NCI-H2227 (cell line): ENCODE measurements around the gene RTRAF.

Source experiments
- DNase-seq: peaks from one replicate; lab custom pipeline; 2025; ENCODE audit not compliant: unreplicated experiment; lab: John Stamatoyannopoulos, UW

Gene RTRAF

DNA sequence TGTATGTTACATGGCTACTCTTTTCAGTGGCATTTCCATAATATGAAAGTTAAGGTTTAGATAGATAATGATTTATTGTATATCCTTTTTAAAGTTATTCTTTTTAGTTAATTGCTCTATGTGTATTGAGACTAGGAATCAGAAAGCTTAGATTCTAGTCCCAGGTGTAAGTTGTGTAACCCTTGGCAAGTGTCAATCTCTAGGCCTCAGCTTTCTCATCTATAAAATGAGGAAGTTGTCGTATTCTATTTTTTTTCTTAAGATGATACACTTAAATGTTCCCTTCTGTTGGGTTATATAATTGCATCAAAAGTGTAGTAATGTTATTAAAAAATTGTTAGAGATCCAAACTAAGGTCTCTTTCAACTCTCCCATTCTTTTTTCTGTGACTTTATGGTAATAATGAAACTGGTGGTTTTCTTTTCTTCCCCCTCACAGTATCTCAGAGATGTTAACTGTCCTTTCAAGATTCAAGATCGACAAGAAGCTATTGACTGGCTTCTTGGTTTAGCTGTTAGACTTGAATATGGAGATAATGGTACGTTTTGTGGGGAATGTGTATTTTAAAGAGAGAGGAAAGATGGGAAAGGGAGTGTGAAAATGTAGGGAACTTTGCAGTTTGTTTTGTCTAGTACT, 4.1 kb downstream of the RTRAF start:
- DNase-seq, result no peak

DNA sequence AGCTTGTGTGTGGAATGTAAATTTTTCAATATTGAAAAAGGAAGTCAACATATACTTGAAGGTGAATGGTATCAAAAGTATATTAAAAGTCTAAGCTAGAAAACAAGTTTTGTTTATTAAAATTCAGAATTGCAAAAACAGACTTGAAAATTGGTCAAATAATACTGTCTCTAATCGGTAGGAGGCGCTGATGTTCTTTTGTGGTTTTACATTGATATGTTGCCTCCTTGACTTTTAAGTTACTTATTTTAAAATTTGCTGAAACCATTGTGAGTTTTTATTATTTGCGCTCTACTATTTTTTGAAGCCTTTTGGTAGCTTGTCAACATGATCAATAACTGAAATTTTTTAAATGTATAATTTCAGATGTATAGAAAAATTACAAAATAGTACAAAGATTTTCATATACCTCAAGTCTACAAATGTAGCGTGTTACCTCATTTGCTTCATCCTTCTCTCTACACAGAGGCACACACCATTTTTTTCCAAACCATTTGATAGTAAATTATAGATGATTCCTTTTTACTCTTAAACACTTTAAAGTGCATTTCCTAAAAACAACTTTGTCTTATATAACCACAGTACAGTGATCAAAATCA, 6.9 kb downstream of the RTRAF start:
- peak; percentile 22 for DNase-seq

DNA sequence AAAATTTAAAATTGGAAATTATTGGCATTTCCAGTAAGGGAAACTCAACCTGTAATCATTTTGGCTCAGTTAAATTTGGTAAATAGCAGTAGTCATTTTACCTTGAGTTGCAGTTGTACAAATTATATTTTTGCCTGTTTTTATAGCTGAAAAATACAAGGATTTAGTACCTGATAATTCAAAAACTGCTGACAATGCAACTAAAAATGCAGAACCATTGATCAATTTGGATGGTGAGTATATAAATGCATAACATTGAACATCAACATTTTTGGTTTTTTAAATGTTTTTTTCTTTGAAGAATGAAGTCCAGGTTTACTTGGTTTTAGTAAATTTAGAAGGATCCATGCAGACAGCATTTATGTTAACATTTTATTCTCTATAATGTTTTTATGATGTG, 9.0 kb downstream of the RTRAF start:
- no peak for DNase-seq

DNA sequence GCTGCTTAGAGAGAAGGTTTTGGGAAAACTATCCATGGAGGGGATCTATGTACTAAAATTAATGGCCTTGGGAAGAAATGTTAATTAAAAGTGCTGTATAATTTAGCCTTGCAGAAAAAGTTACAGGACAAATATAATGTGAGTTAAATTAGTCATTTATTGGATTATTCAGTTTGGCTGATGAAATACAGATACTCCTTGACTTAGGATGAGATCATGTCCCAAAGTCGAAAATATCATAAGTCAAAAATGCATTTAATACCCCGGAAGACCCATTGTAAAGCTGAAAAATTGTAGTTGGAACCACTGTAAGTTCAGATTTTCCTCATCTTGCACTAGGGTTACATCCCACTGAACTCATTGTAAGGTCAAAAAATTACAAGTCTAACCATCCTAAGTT, 9.7 kb downstream of the RTRAF start:
- DNase-seq, result no peak

DNA sequence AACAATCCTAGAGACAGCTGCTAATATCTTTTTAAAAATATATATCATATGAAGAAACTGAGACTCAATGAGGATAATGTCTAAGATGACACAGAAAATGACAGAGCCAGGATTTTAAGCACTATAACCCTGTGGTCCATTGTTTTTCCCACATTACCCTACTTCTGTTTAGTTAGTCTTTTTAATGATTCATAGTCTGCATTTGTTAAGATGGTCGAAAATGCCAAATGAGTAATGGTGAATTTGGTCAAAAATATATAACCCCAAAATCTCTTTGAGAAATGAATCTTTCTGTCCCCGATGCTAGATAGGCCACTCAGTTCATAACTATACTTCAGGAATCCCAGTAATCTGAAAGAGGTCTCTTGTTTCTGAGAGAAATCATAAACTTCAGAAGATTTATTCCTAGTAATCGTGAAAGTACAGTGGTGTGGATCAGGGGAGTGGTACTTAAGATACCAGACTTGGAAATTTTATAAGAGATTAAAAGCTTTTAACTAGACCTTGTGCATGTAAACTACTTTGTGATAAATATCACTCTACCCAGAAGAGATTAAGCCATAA, 10.8 kb downstream of the RTRAF start:
- DNase-seq, result no peak

DNA sequence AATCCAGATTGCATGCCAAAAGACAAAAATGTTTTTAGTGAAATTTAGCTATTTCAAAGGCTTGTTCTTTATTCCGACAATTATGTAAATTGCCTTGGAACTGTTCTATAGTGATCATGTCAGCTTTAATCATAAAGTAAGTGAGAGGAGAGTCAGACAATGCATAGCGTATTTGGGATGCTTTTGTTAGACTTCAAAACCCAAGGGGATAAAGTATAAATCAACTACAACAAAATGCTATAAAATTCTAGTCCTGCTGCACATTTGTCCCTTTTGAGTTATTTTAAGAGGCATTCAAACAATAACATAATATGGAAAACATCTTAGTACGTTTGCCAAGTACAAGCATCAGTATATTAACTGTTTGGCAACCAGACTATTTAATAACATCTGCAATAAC, 11.3 kb downstream of the RTRAF start:
- DNase-seq, result no peak

DNA sequence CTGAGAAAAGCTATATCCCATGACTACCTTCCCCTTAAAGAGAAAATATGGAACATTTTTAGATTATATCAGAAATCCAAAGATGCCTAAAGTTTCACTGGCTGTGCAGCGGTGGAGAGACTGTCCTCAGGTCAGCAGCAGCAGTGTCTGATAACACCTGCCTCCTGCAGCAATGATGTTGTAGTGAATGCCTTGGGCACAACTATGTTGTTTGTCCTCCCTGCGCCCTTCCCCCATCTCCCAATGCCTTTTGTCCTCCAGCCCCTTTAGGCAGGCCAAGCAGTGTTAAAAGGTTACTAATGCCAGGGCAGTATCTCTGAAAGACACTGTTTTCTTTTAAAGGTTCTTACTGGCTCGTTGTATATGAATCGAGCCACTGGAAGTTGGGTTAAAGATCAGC, 13.2 kb downstream of the RTRAF start:
- DNase-seq, result no peak

DNA sequence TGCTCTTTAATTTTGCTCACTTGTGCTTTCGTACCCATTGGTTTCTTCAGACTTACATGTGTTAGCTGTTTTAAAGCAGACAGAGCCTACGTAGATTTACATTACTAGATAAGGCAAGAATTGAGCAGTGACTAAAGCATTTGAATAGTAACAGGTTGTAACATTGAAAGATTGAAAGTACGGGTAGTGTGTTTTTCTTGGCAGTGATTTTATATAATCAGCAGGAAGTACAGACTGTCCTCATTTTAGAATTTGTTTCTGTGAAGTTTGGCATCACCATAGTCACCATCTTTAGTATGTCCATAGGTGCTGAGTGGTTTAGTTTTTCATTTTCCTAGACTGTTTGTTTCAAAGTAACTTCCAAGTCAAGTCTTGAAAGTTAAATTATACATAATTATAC, 14.0 kb downstream of the RTRAF start:
- no peak for DNase-seq

DNA sequence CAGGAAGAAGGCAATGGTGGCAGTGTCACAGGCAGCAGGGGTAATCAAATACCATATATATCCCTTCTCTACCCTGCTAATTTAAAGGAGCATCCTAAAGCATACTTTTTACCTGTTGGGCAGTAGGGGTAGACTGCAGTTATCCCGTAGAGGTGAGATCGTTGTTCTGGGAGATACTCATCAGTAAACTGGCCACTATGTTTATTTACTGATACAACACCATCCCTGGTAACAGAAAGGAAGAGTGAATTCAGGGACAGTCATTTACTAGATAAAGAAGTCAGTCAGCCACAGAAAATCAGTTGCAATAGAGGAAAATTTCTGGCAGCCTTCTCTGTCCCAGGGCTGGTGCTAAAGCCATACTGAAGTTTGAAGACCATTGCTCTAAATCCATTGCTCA, 16.3 kb downstream of the RTRAF start:
- DNase-seq, result no peak

DNA sequence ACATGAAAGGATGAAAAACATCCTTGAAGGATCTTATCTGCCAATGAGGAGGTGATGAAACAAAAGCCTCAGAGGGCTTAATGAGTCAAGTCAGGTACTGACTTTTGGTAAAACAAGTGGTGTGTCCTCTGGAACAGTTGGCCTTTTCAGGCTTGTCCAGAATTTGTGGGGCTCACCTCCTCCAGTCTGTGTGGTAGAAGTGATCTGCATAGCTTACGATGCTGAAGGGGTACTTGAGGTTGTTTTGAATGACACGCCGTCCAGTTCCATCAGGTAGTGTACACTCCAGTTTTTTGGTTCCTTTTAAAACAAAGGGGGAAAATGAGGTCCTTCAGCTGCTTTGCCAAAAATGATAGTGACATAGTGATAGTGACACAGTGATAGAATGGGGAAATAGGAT, 17.0 kb downstream of the RTRAF start:
- no peak for DNase-seq

DNA sequence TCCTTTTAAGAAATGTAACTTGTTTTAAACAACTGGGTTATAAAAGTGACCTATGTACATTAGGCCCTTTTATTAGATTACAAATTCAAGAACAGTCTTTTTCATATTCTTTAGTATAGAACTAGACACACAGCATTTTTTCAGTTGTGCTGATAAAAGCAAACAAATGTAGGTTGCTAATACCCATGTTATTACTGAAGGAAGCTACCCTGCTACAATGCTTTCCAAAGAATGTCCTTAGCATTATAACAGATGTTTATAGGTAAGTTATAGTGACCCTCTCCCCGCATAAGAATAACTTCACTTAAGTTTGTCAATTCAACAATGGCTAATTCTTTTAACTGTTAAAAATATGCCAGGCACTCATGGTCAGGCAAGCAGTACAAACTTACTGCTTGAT, 17.9 kb downstream of the RTRAF start:
- DNase-seq, result no peak

DNA sequence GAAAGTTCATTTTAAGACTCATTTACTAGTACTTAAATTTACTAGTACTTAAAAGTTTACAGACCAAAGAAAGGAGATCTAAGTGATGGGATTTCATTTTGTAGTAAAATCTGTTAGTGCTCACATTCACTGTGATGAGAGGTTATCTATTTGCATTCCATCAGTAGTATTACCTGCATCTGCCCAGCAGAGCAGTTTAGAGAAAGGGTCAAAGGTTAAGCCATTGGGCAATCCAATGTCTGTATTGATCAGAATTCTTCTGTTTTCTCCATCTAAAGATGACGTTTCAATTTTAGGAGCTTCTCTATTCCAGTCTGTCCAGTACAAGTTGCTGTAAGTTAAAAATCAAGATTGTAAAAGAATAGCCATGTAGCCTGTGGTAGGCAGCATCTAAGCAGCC, 18.3 kb downstream of the RTRAF start:
- DNase-seq, result no peak

DNA sequence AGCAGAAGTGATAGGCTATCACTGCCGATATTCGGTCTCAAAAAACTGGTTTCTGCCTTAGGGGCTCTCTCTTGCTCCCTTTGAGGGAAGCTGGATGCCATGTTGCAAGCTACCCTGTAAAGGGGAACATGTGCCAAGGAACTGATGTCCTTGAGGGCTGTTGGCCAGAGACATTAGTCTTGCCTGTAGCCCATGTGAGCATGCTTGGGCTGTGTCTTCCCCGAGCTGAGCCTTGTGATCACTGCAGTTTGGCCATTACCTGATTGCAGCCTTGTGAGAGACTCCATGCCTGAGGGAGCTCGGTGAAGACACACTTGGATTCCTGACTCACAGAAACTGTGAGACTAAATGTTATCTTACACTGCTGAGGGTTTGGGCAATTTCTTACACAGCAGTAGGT, 18.8 kb downstream of the RTRAF start:
- DNase-seq, result no peak

DNA sequence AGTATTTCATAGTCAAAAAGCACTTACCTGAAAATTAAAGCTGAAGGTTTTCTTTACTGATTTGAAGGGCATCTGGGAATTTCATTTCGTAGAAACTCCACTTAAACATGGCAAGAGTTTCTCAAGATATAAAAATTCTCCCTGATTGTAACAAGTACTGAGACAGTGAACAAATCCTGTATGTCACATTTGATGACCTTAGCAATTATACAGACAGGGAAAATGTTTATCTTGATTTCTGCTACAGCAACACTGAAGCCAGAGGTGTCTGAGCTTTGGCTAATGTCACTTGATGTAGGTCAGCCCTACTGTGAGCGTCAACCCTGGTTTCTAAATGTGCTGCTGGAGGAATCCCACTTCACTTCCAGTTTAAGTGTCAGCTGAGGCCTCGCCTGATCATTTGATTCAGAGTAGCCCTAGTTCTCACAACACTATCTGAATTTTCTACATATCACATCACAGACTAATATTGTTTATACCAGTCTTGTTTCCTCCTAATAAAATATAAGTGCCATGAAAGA, 20.9 kb downstream of the RTRAF start:
- no peak for DNase-seq

DNA sequence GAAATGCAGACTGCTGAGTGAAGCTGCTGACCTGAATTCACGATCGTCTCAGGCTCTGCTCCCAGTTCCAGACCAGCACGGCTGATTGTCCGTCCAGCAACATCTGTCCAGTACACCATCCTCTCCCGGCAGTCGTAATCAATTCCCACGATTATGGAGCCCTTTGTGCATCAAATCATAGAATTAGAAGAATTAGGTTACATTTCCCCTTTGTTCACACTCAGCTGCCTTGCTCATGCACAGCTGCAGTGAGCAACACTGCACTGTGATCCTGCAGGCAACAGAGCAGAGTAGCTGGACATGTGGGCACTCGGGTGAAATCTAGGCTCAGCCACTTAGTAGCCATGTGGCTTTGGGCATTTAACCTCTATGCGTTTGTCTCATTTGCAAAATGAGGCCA, 22.2 kb downstream of the RTRAF start:
- DNase-seq, result no peak

DNA sequence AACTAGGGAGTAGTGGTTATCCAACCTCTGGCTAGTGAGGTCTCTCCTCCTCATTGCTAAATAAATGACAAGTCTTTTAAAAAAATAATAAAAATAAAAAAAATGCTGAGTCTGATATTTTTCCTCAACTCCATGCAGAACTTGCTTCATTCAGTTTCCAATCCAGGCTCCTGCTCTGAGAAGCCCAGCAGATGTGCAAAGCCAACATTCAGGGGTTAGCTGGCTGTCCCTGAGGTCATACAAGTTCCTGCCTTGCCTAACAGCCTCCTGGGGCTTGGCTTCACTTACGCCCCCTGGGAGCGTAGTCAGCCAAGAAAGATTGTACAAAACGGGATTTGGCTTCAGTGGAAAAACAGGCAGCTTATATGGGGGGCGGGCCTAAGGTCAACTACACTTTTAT, 23.3 kb downstream of the RTRAF start:
- DNase-seq, result no peak

DNA sequence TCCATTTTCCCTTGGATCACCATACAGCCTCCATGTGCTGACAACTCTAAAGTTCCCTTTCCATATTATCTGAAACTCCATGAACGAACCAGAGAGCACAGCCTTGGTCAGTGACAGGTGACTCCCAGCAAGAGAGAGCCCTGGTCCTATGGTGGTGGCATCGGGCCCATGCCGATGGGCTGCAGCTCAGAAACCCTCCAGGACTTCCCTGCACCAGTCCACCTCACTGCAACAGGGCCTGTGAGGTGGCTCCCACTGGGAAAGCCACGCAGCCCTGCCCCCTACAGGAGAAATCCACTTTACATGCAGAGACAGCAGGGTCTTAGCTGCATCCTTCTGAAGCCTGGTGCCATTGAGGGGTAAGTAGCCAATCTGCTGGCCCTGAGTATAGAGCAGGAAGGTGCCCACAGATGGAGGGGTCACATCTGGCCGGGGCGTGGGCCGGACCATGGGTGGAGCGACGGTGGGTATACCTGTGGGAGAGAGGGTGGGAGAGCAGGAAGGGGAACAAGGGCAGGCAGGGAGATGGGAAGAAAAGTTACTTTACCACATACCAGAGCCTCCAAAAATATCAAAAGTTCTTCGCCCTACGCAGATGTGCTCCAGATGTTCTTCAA, 24.7 kb downstream of the RTRAF start:
- DNase-seq, result no peak

DNA sequence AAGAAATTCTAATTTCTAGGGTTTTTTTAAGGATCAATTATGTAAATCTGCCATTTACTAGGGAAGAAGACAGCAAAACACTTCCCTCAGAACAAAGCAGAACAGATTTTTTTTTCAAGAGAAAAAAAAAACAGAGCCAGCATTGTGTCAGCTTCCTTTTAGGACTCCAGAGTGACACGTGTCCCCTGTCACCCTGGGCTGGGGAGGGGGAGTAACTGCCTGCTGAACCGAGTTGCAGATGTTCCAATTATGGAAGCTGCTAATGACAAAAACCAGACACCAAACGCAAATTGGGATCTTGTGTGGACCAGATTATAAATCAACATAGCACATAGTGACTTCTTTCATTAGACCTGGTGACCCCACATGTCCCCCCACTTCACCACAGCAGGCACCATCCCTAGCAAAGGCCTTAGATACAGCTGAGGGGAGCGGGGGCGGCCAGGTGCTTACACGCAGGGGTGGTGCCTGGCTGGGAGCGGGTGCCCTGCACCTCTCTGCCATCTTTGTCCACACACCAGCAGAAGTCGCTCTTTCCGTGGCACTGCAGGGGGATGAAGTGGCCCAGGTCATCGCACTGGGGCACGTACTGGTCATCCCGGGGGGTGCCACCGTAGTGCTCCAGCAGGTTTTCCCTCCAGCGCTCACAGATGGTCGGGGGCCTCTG, 25.4 kb downstream of the RTRAF start:
- no peak for DNase-seq

DNA sequence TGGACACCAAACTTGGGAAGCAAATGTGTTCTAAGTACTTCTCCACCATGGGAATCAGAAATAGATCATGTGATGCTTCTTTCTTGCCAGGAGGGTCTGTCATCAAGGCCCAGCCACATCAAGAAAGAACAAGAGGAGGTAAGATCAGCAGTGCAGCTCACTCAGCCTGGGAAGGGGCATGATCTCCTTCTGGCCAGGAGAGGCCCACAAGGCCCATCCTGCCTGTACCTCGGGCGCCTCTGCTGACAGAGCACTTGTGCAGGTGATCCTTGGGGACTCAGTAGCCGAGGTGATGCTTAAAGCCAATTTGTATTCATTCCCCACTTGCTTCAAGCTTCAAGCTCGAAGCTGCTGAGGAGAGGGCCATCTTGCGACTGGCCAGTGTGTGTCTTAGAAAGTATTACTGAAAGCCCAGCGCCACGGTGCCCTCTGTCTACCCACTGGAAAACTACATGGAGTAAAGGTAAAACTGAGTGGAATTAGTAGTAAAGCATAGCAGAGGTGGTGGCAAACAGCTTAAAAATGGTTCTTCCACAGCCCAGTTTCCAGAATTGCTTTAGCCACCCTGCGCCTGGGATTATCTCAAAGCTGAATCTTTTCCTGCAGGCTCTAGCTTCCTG, 26.2 kb downstream of the RTRAF start:
- peak; percentile 8 for DNase-seq

DNA sequence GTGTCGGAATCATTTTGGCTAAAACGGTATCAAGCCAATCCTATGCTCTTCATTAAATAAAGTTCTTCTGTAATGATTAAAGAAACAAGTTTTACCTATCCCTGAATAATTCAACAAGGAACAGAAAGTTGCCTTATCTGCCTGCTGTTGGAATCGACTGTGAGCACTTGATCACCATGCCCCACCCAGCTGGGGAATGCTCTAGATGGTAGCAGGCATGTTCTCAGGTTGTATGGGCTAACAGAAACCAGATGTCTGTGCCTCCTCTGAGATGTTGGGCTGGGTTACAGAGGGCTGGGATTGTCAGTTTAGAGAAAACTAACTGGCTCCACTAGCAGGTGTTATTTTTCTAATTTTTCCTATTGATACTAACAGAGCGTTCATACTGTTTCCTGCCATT, 28.9 kb downstream of the RTRAF start:
- no peak for DNase-seq

DNA sequence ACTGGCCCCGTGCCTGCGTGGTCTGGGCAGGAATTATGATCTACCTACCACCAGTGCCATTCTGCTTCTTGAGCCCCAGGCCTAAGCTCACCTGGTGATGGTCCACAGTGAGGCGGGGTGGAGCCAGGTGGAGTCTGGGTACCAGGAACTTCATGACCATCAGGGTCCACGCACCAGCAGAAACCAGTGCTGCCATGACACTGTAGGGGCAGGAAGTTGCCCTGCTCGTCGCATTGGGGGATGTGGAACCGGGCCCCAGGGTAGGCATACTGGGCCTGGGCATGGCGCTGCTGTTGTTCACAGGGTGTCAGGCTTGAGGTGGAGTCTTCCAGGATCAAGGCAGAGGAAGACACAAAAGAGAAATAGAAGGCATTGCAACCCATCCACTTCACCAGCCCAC, 29.6 kb downstream of the RTRAF start:
- DNase-seq, result no peak
